Measurements from ENCODE around the gene CNOT8.
"Not testable (repeated sequence)": the region's sequence is repeated elsewhere in the genome, so short reads cannot be mapped to it uniquely, and the experiment has no call there.

CNOT8 gene

DNA sequence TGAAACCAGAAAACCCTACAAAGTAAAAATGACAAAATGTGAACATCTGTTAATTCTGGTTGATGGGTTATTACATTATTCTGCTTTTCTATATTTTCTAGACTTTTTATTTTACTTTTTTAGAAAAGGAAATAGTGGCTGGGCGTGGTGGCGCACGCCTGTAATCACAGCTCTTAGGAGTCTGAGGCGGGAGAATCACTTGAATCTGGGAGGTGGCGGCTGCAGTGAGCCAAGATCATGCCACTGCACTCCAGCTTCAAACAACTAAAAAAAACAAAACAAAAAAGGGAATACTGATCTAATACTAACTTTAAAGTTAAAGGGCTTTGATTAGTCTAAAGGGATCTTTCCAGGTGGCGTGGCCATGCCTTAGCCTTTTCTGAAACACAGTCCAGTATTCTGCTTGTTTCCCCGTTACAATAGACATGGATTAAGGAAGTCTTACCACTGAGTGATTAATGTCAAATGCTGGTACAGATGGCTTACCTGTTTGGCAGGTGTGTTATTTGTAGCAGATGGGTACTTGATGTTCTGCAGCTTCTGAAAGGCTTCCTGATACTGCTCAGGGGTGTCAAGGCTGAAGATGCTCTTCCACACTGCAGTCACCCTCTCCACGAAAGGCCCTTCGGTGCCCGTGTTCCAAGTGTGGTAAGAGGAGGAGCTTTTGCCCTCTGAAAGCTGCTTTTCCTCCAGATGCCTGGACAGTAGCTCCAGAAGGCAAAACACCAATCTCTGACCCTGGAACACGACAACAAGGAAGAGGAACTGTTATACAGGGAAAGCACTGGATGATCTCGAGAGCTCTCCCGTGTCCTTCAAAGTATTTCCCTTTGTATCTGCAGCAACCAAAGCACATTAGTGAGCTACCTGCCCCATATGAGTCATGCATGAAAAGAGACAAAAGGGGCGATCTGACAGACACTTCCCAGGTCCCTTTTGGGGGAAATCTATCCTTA lies 37.5 kb downstream of the CNOT8 start:
- in situ Hi-C loops (cut with HindIII; ENCODE audit: low pct_ligation_motif_present, low pct_unique_long_range_greater_than_20kb, low sequenced_read_pairs): no loop called here
- DNase-seq: no peak

DNA sequence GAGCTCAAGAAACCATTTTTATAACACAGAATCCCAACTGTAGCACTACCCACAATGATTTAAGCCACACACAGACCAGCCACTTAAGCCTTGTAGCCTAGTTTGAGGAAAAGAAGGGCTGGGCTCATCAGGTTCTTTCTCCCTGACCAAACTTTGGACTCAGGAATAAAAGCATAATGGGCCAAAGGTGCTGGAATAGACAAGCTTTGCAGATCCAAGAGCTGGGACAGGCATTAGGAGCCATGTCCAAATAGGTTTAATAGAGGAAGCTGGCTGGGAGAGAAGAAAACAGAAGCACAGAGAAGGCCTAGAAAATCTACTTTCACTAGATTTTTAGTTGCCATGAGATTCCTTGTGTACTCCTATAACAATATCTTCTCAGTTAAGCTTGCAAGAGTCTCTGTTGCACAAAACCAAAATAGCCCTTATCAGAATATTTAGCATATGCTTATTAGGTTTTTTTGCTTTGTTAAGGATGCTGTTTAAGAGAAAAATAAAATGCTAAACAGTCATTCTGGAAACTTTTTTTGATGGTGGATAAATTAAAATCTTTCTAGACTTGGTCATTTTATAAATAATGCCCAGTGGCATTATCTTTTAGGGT lies 38.2 kb downstream of the CNOT8 start:
- in situ Hi-C loops (cut with HindIII; ENCODE audit: low pct_ligation_motif_present, low pct_unique_long_range_greater_than_20kb, low sequenced_read_pairs): no loop called here
- DNase-seq: no peak

DNA sequence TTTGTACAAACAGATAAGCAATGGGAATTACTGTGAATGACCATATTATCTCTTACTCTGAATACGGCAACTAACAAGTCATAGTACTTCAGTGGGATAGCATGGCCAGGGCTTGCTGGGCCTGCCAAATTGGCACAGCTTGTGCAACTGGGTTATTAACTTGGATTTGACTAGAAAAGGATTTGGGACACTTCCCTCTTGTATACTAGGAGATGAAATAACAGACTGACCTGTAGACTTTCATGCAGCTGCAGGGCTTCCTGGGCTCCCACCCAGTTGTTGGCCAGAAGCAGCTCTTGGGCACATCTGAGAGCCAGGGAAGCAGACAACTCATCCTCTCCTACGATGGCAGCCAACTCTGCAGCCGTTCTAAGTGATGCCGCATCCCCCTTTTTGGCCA lies 39.8 kb downstream of the CNOT8 start:
- in situ Hi-C loops (cut with HindIII; ENCODE audit: low pct_ligation_motif_present, low pct_unique_long_range_greater_than_20kb, low sequenced_read_pairs): no loop called here
- DNase-seq: no peak

DNA sequence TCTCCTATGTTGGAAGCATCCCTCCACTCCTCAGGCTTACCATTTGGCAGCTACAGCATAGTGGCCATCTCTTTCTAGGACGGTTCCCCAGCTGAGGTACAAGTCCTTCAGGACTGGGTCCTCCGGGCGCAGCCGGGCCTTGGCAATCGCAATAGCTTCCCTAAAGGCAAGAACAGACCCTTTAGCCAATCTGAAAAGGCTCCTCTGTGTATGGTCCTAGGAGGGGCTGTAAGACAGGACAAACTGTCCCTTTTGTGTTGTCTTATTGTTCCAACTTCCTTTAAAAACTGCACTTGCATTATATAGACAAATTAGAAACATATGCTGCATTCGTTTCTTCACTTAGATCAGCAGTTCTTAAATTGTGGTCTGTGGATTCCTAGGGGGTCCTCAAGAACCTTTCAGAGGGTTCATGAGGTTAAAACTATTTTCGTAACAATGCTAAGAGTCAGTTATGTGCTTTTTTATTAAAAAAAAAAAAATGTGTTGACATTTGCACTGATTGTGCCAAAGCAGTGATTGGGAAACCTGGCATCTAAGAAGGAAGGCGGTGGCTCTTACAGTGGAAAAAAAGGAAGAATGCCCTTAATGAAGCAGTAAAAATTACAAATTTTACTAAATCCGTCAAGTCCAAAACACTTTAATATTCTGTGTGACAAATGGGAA lies 40.9 kb downstream of the CNOT8 start:
- no peak for DNase-seq
- in situ Hi-C loops (cut with HindIII; ENCODE audit: low pct_ligation_motif_present, low pct_unique_long_range_greater_than_20kb, low sequenced_read_pairs): no loop called here

DNA sequence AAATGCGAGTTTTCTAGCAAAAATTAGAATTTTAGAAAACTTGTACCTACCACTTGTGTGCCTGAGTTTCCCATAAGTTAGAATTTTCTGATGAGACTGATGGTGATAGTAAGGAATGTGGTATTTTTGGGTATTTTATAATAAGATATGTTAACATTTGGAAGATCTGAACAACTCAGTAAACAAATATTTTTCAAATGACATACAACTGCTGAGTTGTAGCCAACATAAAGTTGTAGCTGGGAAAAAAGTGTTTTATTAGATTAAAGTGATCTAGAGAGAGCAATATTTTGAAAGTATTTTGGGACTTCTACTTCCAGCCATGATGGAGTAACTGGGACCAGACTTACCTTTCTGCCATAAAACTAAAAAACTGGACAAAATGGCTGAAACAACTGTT lies 41.6 kb downstream of the CNOT8 start:
- DNase-seq: no peak
- in situ Hi-C loops (cut with HindIII; ENCODE audit: low pct_ligation_motif_present, low pct_unique_long_range_greater_than_20kb, low sequenced_read_pairs): no loop called here

DNA sequence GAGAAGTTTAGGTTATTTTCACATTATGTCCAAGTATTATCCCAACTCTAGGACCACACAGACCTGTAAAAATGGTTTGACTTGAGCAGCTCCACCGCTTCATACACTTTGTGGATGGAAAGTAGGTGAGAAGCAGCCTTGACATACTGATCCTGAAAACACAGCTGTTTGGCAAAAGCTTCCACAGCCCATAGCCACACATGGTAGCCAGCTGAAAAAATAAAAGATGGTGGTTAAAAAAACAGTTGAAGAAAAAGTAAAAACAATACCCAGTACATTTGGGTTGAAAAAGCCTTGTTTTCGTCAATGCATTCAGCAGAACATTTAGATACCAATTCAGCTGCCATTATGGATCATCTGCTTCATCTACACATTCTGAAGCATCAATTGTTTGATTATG lies 42.8 kb downstream of the CNOT8 start:
- in situ Hi-C loops (cut with HindIII; ENCODE audit: low pct_ligation_motif_present, low pct_unique_long_range_greater_than_20kb, low sequenced_read_pairs): no loop called here
- no peak for DNase-seq

DNA sequence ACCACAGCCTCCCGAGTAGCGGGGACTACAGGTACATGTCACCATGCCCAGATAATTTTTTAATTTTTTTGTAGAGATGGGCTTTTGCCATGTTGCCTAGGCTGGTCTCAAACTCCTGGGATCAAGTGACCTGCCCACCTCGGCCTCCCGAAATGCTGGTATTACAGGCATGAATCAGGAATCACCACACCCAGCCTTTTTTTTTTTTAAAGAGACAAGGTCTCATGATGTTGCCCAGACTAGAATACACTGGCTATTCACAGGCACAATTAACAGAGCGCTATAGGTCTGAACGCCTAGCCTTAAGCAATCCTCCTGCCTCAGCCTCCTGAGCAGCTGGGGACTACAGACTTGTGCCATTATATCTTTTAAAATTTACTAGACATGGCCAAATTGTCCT lies 43.5 kb downstream of the CNOT8 start:
- in situ Hi-C loops (cut with HindIII; ENCODE audit: low pct_ligation_motif_present, low pct_unique_long_range_greater_than_20kb, low sequenced_read_pairs): no loop called here
- DNase-seq: no peak

DNA sequence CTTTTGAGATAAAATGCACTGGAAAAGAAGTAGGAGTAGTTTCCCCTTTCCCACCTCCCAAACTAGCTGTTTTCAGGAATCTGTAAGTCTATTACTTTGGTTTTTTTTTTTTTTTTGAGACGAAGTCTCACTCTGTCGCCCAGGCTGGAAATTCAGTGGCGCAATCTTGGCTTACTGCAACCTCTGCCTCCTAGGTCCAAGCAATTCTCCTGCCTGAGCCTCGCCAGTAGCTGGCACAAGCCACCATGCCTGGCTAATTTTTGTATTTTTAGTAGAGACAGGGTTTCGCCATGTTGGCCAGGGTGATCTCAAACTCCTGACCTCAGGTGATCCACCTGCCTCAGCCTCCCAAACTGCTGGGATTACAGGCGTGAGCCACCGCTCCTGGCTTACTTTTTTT lies 47.2 kb downstream of the CNOT8 start:
- DNase-seq; in situ Hi-C loops (cut with HindIII; ENCODE audit: low pct_ligation_motif_present, low pct_unique_long_range_greater_than_20kb, low sequenced_read_pairs): not testable (repeated sequence)

DNA sequence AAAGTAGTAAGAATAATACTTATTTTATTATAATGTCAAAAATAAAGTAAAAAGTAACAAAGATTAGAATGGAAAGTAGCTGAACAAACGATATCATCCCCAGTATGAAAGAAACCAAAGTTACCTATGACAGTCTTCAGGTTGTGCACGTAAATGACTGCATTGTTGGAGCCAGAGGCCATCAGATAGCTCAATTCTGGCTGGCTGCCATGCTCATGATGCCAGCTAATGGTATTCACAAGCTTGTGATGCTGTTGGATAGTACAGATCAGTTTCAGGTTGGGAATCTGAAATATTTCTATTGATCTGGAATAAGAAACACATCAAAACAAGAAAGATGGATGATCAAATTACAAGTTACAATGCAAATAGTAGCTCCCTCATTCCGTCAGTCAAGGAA lies 58.4 kb downstream of the CNOT8 start:
- in situ Hi-C loops (cut with HindIII; ENCODE audit: low pct_ligation_motif_present, low pct_unique_long_range_greater_than_20kb, low sequenced_read_pairs): no loop called here
- no peak for DNase-seq

DNA sequence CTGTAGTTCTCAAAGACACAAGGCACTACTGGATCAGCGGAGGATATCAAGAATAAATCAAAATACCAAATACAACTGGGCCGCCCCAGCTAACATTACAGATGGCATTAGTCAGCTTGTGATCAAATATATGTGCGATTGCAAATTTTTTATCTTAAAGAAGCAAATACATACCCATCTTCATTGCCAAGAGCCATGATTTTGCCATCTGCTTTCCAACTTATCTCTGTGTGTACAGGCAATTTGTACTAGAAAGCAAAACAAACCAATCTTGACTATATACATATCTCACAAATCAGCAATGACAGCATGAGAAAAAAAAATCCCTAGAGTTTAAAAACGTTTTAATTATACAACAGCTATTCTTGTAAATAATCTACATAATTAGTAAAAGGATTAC lies 59.3 kb downstream of the CNOT8 start:
- no peak for DNase-seq
- in situ Hi-C loops (cut with HindIII; ENCODE audit: low pct_ligation_motif_present, low pct_unique_long_range_greater_than_20kb, low sequenced_read_pairs): no loop called here

DNA sequence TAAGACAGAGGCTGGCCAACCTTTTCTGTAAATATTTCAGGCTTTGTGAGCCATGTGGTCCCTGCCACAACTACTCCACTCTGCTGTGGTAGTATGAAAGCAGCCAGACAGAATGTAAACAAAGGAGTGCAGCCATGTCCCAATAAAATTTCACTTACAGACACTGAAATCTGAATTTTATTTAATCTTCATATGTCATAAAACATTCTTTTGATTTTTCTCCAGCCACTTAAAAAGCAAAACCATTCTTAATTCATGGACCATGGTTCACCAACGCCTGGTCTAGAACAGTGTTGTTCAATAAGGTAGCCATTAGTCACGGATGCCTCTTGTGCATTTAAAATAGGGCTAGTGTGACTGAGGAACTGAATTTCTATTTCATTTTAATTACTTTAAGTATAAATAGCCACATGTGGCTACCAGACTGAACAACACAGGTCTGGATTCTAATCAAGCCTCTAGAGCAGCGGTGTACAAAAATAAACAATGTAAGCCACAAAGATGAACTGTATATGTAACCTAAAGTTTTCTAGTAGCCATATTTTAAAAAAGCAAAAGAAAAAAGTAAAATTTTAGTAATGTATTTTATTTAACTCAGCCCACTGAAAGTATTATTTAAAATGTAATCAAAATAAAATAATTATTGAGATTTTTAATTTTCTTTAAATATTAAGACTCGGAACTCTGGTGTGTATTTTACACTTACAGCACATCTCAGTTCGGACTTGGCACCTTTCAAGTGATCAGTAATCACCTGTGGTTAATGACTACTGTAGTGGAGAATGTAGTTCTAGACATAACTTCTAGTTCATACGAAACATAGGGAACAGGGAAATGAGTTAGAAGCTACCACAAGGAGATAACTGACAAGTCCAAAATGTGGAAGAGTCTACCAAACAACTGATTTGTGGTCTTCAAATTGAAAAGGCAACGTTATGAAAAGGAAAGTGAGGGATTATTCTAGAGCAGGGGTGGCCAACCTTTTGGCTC lies 65.3 kb downstream of the CNOT8 start:
- DNase-seq: no peak

More for the DNA sequence above, 65.3 kb downstream of the CNOT8 start:
- in situ Hi-C loops (cut with HindIII; ENCODE audit: low pct_ligation_motif_present, low pct_unique_long_range_greater_than_20kb, low sequenced_read_pairs): no loop called here
